ENCODE measurements around the gene ATP13A1. TPM values are rescaled to one million over a fixed set of nuclear protein-coding genes. Genes with fewer than 3 reads are reported as not detected.

Gene ATP13A1
- total and polyA plus RNA-seq, 2 of the 8 experiments (the other 6 are each of a cell fraction or from before 2014, with no cell fraction given), result 33.0 to 64.2 TPM

GRCh38 chr19:19632661-19633060 lies 30.8 kb downstream of the ATP13A1 start:
- Histone ChIP-seq H3K14ac (ENCODE audit: insufficient read length) (no peak overlapping the region), H2AFZ (ENCODE audit: low read length) (no peak overlapping the region), H2BK120ac (replicated peaks; ENCODE audit: low read depth, low read length) (no peak overlapping the region), H4K8ac (ENCODE audit: extremely low read depth, insufficient read depth, low read length) (no peak overlapping the region), H2BK15ac (ENCODE audit: low read length) (no peak overlapping the region), H3K4ac (replicated peaks; ENCODE audit: insufficient read length, low read depth, low read length) (no peak overlapping the region), H3K79me2 (ENCODE audit: control insufficient read depth in 1 of 2, insufficient read depth in 2 of 2, low read length in 2 of 2) (no peaks in the 10 kb centered on the region), H3K4me3 (ENCODE audit: extremely low read depth in 1 of 4, insufficient read depth in 2 of 4, low read depth in 3 of 4, low read length in 4 of 4) (no peak overlapping the region), H3K56ac (replicated peaks; ENCODE audit: insufficient read length, low read depth, low read length) (no peak overlapping the region), H3K4me2 (ENCODE audit: insufficient read depth in 1 of 2, low read depth in 2 of 2, low read length in 2 of 2) (no peak overlapping the region), H3K36me3 (ENCODE audit: control insufficient read depth in 2 of 4, insufficient read depth in 4 of 4, low read length in 3 of 4) (peaks cover 4 to 12% (median 11%) of the 10 kb centered on the region in 4 experiments; a peak in 7 of 8 replicates), H4K5ac (ENCODE audit: insufficient read length, low read depth, low read length) (no peak overlapping the region), H3K4me1 (replicated peaks in 1 of 4; ENCODE audit: control insufficient read depth in 3 of 4, insufficient read depth in 4 of 4, low read length in 3 of 4) (peaks cover 0 to 4% (median 3%) of the 10 kb centered on the region in 4 experiments; a peak in 5 of 7 replicates), H4K91ac (replicated peaks; ENCODE audit: insufficient read length, low read length) (no peak overlapping the region), H2BK20ac (ENCODE audit: low read length) (no peak overlapping the region), H3K27me3 (replicated peaks in 1 of 4; ENCODE audit: control insufficient read depth in 3 of 4, extremely low read depth in 1 of 4, insufficient read depth in 3 of 4, low read length in 3 of 4) (no peaks in the 10 kb centered on the region), H3K9me3 (ENCODE audit: insufficient read depth in 2 of 2, low read depth in 1 of 2, low read length in 1 of 2) (no peaks in the 10 kb centered on the region), H3K27ac (ENCODE audit: low read depth, low read length) (no peak overlapping the region), H4K20me1 (replicated peaks in 1 of 2; ENCODE audit: control insufficient read depth in 1 of 2, insufficient read depth in 2 of 2, low read length in 2 of 2) (peaks cover 0 to 9% of the 10 kb centered on the region in 2 experiments), H2AK5ac (ENCODE audit: low read depth, low read length) (no peak overlapping the region), H3K23me2 (ENCODE audit: low read depth, low read length) (peaks cover 4% of the 10 kb centered on the region; the same call in 1 of the 2 replicates), H2BK12ac (ENCODE audit: low read depth, low read length) (no peak overlapping the region), H3K23ac (ENCODE audit: insufficient read length) (no peak overlapping the region), H2BK5ac (ENCODE audit: low read depth, low read length) (no peak overlapping the region), H3K9ac (replicated peaks in 1 of 4; ENCODE audit: extremely low read depth in 1 of 4, low read depth in 3 of 4, low read length in 3 of 4) (no peak overlapping the region), H3K18ac (ENCODE audit: extremely low read depth, low read length) (no peak overlapping the region), H3K79me1 (ENCODE audit: low read depth, low read length) (peaks cover 2% of the 10 kb centered on the region; the same call in 1 of the 2 replicates)
- POLR2A ChIA-PET (ENCODE audit: partially characterized antibody), result interaction anchor here (0.6 to 2.6 kb wide), 6 partner anchors 11 to 100 kb away, joined by 3 to 7 read pairs (median 4); partner anchors contain the start of gene ATP13A1
- CTCF ChIA-PET (ENCODE audit: partially characterized antibody), result interaction anchor here (2.5 kb wide), 1 partner anchor 11 kb away, joined by 9 read pairs; the partner anchor contains the start of gene GMIP
- no peak for FAIRE-seq
- TF ChIP-seq EZH2 (IDR thresholded peaks at IDR 0.05; ENCODE audit: low read depth, low read length, severe bottlenecking) (no peak), KDM1A (IDR thresholded peaks at IDR 0.05; ENCODE audit: borderline replicate concordance, low read length) (no peak), YY1 (IDR thresholded peaks at IDR 0.05; ENCODE audit: low read depth, low read length) (no peak), SIX5 (IDR thresholded peaks at IDR 0.05; ENCODE audit: low read depth, low read length) (no peak), ASH2L (IDR thresholded peaks at IDR 0.05; ENCODE audit: low read length) (no peak), SIN3A (conservative IDR thresholded peaks at IDR 0.05 in 1 of 2, IDR thresholded peaks at IDR 0.05 in 1 of 2; ENCODE audit: low read depth in 1 of 2, low read length in 2 of 2) (no peak), NRF1 (IDR thresholded peaks at IDR 0.05; ENCODE audit: low read depth, low read length) (no peak), SP1 (IDR thresholded peaks at IDR 0.05; ENCODE audit: low read depth, low read length) (no peak), RXRA (IDR thresholded peaks at IDR 0.05; ENCODE audit: insufficient read depth, low read depth, low read length) (no peak)
- no peak for DNase-seq (ENCODE audit: low read depth in 1 of 2, low spot score in 2 of 2)
- 79% methylated on average over 5 of the region's 5 CpGs; no CpG with 5 or more reads in 1 of the 2 experiments for whole genome bisulfite sequencing, 2 experiments (ENCODE audit: extremely low coverage in 1 of 2, insufficient coverage in 1 of 2, insufficient read length in 1 of 2, insufficient replicate concordance in 2 of 2, low coverage in 1 of 2, low lambda C conversion rate in 2 of 2, missing lambda C conversion rate in 1 of 2)
